GM21737 (cell line): ENCODE results near the gene SYT8.
"Not testable (repeated sequence)": the region's sequence is repeated elsewhere in the genome, so short reads cannot be mapped to it uniquely, and the experiment has no call there.

Source experiments
- ATAC-seq: cut with Tn5 transposase; IDR thresholded peaks from one replicate; pipeline ENCODE4 v1.9.1; 2021; ENCODE audit warnings: mild to moderate bottlenecking, moderate library complexity; ENCODE audit not compliant: unreplicated experiment

SYT8 gene

GRCh38 chr11:1871531-1871930, 36.7 kb downstream of the SYT8 start:
- no peak for ATAC-seq

DNA sequence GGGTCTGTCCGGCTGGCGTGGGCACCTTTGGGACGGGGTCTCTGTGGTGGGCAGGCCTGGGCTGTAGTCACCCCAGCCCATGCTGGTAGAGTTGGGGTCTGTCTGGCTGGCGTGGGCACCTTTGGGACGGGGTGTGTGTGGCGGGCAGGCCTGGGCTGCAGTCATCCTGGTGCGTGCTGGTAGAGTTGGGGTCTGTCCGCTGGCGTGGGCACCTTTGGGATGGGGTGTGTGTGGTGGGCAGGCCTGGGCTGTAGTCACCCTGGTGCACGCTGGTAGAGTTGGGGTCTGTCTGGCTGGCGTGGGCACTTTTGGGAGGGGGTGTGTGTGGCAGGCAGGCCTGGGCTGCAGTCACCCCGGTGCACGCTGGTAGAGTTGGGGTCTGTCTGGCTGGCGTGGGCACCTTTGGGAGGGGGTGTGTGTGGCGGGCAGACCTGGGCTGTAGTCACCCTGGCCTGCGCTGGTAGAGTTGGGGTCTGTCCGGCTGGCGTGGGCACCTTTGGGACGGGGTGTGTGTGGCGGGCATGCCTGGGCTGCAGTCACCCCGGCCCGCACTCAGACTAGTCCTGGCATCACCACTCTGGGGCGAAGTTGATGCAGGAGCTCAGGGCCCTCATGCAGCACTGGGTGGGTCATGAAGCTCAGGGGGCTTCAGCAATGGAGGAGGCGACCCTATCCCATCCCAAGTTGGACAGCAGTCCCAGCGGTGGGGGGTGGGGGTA, 37.6 kb downstream of the SYT8 start:
- no peak for ATAC-seq

DNA sequence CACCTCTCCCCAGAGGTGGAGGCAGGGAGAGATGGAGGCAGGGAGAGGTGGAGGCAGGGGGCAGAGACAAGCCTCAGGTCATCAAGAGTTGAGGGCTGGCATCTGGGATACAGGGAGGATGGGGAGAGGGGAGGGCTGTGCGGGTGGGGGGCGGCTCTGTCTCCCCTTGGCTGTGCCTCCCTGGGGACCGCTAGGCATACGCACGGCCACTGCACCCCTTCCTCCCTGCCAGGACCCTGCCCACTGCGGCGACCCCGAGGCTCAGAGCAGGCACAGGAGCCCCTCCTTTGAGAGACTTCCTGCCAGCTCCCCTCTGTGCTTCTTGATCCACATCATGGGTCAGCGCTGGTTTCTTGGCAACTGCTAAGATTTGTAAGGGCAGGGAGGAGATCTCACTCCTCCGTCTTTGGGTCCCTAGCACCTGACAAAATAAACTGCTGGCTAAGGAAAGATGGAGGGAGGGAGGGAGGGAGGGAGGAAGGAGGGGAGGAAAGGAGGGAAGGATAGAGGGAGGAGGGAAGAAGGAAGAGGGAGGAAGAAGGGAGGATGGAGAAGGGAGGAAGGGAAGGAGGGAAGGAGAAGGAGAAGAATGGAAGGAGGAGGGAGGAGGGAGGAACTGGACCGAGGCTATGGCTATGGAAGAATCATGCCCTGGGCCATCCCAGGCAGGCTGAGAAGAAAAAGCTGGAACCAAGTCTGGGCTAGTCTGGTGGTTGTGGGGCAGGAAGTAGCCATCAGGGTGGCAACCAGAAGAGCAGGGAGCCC, 38.4 kb downstream of the SYT8 start:
- no peak for ATAC-seq

- ATAC-seq = not testable (repeated sequence)
Observed at GRCh38 chr11:1873813-1874150, 39.0 kb downstream of the SYT8 start.

DNA sequence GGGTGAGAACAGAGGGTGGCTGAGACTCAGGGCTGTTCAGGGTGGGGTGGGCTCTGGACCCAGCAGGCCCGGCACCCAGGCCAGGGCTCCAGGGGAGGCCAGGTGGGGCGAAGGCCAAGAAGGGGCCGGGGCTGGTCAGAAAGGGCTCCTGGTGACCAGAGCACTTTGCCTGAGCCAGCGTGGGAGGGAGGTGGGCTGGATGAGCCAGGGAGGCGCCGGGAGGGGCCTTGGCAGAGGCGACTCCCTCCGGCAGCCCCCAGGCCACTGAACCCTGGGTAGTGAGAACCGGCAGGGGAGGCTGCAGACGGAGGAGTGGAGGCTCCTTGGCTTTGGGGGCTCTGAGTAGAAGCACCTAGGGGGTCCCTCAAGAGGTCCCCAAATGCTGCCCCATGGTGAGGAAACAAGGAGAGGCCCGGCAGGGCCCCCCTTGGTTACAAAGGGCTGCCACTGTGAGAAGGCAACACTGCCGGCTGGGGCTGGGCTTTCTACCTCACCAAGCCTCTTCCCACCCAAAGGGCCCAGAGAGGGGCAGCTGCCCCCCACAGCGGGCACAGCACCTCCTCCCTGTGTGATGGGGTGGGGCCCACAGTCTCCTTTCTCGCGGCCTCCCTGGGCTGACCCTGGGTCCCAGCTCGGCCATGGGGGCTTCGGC, 39.8 kb downstream of the SYT8 start:
- ATAC-seq = not testable (repeated sequence)

- no peak for ATAC-seq
Observed at GRCh38 chr11:1875093-1875850, 40.5 kb downstream of the SYT8 start.

- ATAC-seq = not testable (repeated sequence)
Observed at GRCh38 chr11:1875851-1876301, 41.1 kb downstream of the SYT8 start.

GRCh38 chr11:1876361-1877063, 41.7 kb downstream of the SYT8 start:
- ATAC-seq = no peak

- ATAC-seq = no peak
Observed at GRCh38 chr11:1877211-1878136, 42.7 kb downstream of the SYT8 start.

DNA sequence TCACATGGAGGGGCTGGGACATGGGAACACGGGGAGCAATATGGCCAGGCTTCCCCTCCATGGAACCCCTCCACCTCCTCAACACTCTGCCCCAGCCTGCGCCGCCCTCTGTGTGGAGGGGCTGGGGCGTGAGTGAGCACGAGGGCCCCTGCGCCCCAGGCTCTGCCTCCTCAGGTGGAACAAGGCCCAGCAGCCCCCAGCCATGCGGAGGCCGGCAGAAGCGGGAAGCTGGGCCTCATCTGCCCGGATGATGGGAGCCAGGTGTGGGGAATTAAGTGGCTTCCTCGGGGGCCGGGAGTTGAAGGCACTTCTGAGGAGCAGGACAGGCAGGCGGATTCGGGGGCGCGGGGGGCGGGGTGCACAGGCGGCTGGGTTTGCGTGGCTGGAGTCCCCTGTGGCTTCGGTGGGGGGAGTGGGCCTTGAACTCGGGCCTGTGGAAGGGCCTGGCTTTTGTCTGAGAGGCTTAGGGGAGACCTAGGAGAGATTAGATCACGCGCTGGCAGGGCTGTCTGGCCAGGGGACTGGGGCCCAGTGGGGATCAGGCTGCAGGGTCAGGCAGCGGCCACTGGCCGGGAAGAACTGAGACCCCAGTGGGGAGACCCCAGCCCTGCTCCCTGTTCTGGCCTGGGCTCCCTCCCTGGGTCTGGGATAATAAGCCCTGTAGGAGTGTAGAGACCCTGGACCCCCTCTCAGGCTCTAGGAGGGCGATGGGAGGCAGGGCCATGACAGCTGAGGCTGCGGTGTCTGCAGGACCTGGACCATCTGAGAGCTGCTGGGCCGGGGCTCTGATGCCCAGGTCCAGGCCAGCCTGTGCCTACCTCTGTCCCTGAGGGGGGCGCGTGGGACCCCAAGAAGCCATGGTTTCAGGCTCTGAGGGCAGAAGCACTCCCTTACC, 43.6 kb downstream of the SYT8 start:
- ATAC-seq = no peak

DNA sequence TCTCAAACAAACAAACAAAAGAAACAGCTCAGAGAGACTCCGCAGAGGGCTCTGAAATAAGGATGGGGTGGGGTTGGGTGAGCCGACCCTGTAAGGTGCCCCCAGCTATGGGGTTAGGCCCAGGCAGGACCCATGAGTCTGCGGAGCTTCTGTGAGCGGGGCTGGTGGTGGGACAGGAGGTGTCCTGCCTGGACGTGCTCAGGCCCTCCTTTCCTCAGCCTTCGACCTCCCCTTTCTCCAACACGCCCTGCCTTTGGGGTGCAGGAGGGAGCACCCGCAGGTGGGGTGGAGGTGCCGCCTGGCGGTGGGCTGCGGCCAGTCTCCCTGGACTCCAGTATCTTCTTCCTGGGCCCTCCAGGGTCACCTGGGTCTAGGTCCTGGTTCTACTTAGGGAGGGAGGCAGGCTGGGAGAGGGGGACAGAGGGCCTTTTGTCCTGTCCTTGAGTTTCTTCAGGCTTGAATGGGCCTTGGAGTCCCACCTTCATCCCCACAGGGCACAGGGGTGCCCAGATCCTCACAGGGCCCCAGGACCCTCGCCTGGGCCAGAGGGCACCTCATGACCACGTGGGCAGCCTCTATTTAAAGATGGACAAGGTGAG, 44.7 kb downstream of the SYT8 start:
- no peak for ATAC-seq

DNA sequence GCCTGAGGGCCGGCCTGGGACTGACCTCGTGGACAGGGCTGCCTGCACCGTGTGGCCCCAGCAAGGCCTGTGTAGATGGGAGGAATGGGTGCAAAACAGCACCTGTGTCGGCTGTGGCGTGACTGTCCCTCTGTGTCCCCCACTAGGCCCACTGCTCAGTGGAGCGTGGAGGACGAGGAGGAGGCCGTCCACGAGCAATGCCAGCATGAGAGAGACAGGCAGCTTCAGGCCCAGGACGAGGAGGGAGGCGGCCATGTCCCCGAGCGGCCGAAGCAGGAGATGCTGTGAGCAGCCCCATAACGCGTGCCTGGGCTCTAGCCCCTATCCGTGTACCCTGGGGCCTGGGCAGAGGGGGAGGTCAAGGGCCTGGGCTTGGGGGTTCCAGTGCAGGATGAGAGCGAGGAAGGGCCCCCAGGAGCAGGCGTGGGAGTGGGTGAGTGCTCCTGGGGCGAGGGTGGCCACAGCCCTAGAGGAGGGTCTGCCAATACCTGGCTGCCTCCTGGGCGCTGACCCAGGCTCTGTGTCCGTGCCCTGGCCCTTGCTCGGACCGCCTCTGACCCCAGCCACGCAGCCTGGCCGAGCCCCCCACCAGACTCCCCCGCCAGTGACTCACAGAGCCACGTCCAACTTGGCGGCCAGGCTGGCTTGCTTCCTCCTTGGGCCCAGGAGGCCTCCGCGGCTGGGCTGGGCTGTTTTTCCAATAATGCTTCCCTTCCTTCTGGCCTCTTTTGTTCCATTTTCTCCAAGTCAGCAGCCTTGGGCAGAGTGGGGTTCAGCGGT, 45.3 kb downstream of the SYT8 start:
- no peak for ATAC-seq

- no peak for ATAC-seq
Observed at GRCh38 chr11:1880746-1881441, 46.1 kb downstream of the SYT8 start.

DNA sequence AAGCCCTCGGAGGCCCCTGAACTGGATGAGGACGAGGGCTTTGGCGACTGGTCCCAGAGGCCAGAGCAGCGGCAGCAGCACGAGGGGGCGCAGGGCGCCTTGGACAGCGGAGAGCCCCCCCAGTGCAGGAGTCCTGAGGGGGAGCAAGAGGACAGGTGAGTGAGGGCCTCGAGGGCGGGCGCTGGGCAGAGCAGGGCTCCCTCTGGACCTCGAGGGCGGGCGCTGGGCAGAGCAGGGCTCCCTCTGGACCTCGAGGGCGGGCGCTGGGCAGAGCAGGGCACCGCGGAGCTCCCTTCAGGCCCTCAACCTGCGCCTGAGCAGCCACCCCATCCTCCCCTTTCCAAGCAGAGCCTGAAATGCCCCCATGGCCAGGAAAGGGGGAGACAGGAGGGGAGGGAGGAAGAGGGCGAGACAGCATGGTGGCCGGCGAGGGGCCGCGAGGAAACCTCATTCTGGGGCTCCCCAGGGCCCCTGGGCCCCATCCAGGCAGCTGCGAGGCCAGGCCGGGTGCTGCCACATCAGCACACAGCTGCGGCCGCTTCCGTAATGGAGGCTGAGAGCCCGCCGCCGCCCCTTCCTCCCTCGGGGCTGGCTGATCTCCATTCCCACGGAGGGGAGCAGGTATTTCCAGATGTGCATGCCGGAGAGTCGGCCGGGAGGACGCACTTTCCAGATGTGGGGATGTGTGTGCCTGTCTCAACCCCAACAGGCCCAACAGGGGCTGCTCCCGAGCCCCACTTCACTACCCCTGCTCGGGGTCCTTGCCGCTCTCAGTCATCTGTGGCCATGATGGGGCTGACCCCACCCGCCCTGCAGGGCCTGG, 46.9 kb downstream of the SYT8 start:
- no peak for ATAC-seq

DNA sequence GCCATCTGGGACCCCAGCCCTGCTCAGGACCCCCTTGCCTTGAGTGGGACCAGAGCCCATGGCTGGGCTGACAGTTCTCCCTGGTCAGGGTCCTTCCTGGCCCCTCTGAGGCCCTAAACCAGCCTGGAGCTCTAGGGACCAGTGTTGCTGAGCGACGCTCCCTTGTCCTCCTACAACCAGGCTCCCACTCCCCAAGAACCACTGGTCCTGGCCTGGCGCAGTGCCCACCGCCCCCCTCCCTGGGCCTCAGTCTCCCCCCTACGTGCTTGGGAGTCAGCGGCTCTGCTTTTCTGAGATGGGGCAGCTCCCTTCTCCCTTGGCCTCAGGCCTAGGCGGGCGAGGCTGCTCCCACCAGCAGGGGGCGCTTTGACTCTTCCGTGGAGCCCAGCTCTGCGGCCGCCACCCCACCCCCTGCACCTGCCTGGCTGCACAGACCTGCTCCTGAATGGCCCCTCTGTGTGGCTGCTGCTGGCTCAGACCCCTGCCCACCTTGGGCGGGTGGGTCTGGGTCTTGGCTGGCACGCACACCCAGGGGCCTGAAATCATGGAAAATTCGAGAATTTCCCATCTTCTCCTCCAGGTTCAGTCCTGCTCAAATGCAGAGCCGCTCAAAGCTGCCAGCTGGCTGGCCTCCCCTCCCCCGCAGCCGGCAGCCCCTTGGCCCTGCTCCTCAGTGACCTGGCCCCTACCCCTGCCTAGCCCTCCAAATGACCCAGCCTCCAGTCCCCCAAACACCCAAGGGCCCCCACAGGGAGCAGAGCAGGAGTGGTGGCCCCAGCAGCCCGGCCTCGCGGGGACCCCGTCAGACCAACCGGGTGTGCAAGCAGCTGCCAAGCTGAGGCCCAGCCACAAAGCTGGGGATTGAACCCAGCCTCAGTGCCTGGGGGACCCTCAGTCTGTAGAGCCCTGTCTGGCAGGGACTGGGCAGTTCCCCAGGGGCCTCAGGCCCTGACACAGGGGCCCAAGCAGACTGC, 47.8 kb downstream of the SYT8 start:
- no peak for ATAC-seq
